ENCODE data around the gene MAP7.
"Not testable (repeated sequence)": the region's sequence is repeated elsewhere in the genome, so short reads cannot be mapped to it uniquely, and the experiment has no call there.

MAP7 gene

DNA sequence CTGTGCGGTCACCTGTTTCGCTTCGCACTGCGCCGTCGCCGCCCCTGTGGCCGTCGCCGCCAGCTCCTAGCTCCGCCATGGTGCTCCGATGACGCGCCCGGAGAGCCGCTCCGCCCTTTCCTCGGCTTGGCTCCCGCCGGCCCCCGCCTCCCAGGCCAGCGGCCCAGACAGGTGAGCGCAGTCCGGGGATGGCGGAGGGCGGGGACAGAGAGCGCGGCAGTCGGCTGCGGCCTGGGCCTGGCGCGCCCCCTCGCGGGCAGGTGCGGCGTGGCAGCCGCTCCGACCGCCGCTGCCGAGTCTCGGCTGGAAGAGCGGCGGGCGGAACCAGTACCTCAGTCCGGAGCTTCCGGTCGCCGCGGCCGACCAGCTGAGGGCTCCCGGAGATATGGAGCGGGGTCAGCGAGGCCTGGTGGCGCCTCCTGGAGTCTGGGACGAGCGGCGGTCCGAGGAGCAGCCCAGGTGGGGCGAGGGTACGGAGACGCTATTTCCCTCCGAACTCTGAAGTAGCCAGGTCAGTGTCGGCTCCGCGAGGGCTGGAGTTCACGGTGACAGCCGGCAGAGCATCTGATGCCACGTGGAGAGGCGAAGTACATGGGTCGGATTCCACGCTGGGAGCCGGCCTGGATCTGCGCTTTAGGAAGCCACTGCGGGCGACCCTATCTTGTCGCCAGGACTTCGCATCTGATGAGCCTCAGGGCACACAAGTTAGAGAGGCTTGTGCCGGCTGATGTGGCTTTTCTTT, at the start of gene MAP7:
TSS of gene MAP7 (minus strand) at position 93 of the 742 bp plus-strand sequence. CDS start at position 79, 14 bp downstream.
- DNase-seq = peak; percentile 39

DNA sequence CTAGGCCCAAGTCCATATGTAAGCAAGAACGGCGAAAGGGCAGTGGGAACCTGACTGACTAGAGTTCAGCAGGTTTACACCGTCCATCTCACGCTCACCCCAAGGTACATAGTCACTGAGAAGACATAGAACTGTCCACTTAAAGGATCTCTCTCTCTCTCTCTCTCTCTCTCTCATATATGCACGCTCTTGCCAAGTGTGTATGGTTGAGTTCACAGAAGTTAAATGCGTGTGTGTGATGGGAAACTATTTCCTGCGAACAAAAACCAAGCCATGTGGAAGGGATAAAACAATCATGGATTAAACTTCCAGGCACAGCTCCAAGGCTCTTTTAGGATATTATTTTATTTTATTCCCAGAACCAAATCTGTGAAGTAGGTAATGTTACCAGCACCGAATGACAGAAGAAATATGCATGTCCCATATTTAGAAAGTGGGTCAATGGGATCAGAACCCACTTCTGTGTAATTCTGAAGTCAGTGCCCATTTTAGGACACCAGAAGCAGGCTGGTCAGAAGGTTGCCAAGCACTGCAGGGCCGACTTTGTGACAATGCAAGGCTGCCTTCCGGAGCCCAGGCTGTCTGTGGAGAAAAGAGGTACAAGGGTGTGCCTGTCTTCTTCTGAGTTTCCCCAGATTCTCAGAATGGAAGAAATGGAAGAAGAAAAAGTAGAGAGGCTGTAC, 49.2 kb upstream of the MAP7 start:
- no peak for DNase-seq

DNA sequence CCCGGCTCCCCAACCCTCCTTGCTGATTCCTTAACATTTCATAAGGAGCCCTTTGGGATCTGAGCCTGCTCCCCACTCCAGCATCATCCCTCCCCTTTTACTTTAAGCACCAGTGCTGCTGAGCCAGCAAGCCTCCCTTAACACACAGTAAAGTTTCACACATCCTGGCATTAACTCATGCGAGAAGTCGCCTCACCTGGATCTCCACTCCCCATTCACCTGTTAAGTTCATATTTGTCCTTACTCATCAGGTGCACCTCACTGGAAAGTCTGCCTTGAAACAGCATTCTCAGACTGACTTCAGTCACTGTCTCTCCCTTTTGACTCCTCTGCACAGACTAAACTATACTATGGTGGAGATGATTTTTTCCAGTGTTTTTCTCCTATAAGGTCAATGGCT, 47.8 kb upstream of the MAP7 start:
- no peak for DNase-seq

DNA sequence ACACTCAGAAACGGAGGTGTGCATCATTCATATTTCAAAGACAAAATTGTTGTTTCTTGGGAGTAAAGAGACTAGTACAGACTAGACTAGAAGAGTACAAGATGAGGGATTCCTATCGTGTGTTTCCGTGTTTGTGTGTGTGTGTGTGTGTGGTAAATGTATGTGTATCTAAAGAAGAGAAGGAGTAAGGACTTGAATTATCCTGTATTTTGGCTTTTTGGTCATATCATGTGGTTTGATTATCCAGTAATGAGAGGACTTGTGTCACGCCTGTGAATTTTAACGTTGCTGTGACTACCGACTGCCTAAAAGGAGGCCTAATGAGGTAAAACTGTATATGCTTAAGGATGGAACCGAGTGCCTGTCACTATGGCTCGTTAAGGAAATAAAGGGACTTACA, 44.4 kb upstream of the MAP7 start:
- no peak for DNase-seq

DNA sequence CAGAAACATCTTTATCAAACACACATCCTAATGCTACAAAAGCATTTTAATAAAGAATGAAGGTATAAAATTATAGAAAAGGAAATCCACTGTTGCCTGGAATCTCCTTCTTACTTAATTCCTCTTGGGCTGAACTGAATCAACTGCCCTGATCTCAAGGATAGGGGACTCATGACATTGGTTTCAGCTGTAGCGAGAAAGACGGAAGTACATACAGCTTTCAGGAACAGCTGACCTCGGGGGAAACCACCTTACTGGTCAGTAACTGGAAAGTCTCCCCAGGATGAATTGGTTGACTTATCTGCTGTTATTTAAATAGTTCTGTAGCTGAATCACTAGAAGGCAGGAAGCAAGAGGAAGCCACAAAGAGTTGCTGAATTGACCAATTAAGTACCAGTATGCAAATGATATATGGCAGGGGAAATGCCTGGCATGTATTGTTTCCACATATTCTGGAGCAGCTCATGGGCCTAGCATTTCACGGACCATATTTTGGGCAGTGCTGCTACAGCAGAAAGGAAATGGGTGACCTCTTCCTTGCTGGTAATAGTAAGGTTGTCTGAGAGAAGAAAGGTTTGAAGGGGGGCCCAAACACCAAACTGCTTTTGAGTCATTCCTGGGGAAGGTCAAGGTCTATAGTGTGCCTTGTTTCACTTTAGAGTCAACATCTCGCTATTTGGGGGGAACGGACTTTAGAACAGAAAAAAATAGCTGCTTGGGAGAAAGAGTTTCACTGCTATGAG, 43.7 kb upstream of the MAP7 start:
- DNase-seq = no peak

DNA sequence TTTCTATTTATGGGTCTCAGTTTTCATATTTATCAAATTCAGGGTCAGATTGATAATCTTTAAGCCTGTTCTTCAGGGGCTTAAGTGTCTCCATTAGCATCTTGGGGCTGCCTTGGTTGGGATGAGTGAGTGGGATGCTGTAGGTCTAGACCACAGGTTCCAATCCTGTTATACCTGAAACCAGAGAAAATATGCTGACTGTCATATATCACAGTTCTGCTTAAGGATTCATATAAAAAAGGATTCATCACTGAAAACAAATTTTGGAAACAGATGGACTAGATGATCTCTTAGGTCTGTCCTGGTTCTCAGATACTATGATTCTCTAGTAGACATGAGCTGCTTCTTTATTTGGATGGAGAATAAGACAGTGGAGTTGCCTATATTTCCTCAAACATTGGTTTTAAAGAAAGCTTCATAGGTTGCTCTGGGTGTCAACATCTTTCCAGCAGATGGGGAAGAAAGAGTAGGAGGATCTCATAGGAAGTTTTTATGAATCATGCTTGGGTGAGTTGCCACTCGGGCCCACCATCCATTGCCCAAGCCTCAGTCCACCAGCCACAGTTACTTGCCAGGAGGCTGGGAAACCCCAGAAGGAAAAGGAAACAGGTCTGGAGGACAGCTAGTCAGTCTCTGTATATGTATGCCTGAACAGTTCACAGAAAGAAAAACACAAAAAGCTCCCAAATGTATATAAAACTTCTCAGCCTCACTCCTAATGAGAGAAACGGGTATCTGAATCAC, 42.9 kb upstream of the MAP7 start:
- DNase-seq = no peak

DNA sequence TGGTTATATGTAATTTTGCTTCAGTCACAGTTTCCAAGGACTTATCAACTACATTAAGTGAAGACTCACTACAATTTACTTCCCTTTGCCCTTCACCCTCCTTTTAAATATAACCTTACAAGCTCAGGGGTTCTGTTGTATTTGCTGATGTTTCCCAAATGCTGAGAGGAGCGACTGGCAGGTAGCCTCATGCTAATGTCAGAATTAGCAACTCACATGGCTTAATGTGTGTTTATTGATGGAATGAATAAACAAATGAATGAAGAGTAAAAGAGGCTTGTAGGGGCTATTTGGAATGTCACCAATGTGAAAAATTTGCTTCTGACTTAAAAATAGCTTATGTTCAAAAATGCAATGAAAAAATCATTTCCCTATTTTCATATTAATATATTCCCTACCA, 41.4 kb upstream of the MAP7 start:
- DNase-seq = no peak

DNA sequence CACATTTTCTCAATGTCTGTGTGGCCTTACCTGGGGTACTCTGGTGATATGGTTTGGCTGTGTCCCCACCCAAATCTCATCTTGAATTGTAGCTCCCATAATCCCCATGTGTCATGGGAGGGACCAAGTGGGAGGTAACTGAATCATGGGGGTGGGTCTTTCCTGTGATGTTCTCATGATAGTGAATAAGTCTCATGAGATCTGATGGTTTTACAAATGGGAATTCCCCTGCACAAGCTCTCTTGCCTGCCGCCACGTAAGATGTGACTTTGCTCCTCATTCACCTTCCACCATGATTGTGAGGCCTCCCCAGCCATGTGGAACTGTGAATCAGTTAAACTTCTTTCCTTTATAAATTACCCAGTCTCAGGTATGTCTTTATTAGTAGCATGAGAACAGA, 40.6 kb upstream of the MAP7 start:
- not testable (repeated sequence) for DNase-seq

DNA sequence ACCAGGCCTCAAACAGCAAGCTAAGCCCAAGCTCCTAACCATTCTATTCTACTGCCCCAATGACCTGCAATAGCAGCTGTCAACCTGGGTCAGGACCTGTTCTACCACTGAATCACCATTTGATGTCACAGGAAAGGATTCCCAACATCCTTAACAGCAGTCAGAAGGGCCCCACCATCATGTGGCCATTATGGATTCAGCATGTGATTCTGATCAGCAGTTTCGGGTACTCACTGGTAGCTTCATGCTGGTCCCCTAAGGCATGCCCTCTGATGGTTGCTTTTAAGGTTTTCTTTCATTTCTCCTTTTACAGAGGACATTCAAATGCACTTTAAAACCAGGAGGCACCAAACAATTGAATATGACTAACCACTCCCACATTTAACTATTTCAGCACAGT, 37.3 kb upstream of the MAP7 start:
- no peak for DNase-seq

DNA sequence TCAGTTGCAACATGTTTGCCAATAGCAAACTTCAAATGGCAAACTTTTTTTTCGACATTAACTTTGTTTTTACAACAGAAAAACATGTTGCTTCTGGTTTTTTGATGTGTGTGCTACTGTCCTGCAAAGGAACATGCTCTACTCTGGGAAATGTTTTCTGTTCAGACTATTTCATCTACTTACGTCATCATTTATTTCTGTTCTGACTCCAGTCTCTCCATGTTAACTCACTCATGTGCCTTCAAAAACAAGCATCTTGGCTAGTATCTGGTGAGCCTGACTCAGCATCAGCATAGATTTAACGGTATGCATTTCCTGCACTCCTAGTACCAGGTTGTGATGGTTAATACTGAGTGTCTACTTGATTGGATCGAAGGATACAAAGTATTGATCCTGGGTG, 36.1 kb upstream of the MAP7 start:
- no peak for DNase-seq

DNA sequence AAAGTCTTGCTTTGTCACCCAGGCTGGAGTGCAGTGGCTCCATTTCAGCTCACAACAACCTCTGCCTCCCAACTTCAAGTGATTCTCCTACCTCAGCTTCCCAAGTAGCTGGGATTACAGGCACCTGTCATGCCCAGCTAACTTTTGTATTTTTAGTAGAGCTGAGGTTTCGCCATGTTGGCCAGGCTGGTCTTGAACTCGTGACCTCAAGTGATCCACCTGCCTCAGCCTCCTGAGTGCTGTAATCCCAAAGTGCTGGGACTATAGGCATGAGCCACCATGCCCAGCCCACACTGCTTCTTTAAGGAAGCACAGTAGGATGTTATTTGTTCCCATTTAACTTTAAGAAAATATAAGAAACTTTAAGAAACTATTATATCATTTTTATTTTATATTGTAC, 35.3 kb upstream of the MAP7 start:
- DNase-seq = not testable (repeated sequence)

DNA sequence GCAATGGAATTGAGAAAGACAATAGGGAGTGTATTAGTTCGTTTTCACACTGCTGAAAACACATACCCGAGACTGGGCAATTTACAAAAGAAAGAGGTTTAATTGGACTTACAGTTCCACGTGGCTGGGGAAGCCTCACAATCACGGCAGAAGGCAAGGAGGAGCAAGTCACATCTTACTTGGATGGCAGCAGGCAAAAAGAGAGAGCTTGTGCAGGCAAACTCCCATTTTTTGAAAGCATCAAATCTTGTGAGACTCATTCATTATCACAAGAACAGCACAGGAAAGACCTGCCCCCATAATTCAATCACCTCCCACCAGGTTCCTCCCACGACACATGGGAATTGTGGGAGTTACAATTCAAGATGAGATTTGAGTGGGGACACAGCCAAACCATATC, 34.1 kb upstream of the MAP7 start:
- not testable (repeated sequence) for DNase-seq

DNA sequence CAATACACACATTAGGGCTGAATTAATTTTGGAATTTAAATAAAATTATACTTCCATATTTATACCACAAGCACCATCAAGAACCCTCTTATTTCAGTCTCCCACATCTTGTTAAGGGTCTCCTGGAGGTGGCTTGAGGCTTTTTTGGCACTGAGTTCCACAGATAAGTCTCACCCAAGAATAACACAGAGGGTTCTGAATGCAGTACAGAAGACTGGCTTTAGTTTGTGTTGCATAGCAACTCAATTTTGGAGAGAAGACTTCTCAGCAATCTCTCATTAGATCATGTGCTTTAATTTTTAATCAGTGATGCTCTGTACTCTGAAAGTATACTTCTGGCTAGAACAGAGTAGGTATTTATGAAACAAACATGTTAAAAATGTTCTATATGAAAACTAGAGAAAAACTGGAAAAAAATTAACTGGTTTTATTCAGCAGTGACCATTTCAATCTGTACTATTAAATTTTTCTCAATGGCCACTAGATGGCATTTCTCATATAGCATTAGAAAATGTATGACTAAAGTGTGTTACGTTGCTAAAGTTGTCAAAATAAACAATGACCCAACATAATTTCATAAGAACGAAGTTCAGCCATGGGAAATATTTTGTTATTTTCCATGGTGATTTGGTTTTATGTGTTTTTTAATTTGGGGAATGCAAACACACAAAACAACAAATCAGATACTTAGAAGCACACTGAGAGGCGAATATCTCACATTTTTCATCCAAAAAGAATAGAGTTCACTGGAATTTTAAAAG, 32.7 kb upstream of the MAP7 start:
- no peak for DNase-seq

DNA sequence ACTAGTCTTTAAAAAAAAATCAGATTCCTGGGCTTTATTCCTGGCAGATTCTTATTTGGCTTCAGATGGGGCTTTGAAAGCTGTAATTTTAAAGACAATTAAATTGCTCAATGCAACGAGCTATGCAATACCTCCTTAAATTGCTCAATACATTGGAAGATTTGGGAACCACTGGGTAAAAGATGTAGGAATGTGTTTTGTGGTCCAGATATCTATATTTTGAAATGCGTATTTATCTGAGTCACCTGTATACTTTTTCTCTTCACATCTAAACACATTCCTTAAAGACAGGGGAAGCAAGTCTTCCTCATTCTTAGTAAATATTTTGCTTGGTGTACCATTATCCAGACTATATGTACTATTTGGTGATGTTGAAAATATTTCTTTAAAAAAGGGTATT, 29.6 kb upstream of the MAP7 start:
- no peak for DNase-seq

DNA sequence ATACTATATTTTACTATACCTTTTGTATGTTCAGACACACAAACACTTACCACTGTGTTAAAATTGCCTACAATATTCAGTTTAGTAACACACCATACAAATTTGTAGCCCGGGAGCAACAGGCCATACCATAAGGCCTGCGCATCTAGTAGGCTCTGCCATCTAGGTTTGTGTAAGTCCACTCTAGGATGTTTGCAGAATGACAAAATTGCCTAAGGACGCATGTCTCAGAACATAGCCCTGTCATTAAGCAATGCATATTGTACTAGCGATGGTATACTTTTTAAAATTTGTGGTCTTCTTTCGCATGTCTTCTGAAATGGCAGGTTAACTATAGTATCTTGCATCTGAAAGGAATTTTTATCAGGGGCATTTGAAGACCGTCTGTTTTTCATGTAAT, 26.6 kb upstream of the MAP7 start:
- no peak for DNase-seq

DNA sequence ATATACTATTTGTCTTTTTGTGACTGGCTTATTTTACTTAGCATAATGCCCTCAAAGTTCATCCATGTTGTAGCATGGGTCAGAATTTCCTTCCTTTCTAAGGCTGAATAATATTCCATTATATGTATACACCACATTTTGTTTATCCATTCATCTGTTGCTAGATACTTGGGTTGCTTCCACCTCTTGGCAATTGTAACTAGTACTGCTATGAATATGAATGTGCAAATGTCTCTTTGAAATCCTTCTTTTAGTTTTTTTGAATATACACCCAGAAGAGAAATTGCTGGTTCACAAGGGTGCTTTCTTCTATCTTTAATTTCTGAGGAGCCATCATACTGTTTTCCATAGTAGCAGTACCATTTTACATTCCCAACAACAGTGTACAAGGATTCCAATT, 21.3 kb upstream of the MAP7 start:
- no peak for DNase-seq

DNA sequence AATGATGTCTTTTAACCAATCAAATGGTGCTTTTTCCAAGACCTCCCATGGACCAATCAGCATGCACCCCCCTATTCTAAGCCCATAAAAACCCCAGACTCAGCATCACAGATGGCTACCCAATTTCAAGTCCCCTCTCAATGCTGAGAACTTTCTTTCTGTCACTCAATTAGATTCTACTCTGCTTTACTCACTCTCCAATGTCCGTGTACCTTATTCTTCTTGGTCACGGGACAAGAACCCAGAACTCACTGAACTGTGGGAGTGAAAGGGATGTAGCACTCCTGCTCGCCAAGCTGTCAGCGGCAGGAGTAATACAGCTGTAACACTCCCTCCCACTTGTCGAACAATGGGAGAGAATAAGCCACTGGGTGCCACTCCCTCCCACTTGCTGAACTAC, 20.8 kb upstream of the MAP7 start:
- DNase-seq = no peak

DNA sequence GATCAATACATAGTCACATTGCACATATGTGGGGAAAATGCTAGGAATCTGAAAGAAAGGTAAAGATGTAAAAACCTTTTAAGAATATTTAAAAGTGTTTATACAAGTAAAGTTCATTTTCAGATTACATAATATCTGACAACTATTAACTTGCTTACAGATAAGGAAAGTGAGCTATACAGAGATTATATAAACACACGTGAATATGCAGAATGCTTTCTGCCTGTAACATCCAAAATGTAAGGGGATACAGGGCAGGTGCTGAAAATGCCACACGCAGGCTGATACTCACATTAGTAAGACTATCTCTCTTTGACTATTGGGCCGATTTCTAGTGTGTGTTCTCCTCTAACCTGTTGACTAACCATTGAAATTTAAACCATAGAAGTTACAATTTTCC, 17.9 kb upstream of the MAP7 start:
- DNase-seq = no peak

DNA sequence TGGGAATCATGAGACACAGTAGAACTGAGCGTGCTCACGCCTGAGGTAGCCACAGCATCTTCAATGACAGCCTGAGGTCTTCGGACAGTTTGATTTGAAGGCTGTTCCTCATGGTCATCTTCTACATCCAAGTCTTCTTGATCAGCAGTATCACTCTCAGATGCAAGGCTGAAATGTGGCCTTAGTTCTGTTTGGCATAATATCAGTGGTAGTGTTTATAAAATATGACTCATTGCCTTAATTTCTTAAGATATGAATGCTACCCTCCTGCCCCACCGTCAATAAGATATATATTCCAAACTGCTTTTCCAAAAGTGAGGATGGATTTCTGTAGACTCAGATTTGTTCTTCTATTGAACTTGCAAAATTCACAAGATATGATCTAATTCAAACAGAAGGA, 17.5 kb upstream of the MAP7 start:
- no peak for DNase-seq

DNA sequence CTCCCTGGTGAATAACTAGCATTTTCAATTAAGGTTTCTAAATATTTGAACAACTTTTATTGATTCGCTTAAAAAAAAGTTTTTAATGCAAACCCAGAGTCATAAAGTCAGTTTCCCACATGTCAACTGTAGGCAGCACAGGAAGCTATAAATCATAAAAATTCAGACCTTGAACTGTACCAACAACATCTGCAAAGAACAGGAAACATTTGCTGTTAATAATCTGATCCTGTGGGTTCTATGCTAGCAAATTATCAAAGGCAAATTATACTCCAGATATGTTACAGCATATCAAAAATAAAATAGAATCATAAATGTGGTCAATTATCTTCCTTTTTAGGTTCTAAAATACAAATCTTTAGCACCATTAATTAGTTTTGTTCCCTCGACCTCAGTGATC, 16.6 kb upstream of the MAP7 start:
- DNase-seq = no peak

DNA sequence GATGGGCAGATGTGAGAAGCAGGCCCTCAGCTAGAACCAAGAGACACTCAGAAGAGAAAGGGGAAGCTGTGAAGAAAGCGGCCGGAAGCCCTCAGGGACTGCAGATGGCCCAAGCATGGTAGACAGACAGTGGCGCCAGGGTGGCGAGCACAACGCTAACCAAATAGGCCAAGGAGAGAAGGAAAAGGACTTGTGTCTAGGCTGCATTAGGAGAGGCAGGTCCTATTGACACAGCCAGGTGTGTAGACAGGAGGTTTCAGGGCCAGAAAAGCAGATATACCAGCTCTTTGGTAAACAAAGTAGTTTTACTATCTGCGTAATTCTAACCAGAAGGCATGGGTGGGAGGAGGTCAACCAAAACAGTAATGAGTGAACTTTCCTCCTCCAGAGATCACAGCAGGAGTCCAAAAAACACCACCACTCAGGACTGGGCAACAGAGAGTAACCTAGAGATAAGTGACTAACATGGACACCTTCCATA, 15.8 kb upstream of the MAP7 start:
- DNase-seq = no peak

DNA sequence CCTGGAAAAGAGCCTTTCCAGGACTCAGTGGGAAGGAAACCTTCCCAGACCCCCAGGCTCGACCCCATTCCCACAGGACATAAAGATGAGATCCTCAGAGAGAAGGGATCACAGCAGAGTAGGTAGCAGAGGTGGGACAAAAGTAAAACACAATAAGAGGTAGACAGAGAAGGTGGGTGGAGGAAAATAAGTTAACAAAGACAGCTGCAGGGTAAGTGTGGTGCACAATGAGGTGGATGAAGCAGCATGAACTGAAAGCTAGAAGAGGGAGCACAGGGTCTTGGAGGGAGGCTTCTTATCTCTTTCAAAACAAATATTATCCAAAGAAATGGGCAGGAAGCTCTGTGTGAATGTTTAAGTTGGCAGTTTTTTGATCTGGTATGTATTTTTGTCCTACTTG, 14.0 kb upstream of the MAP7 start:
- no peak for DNase-seq
